T47D (cell line): ENCODE measurements around the gene KIF6.

Experiments used
- DNase-seq, 2 experiments: peaks; one replicate each; pipeline versions ENCODE4 v3.0.0 to v3.0.0-alpha.2; 2011 to 2012; ENCODE audit warnings: low read depth in 1 of 2, low spot score in 1 of 2
- JUND ChIP-seq: IDR thresholded peaks from 2 replicates; pipeline ENCODE4 v1.6.1; 2012; ENCODE audit warnings: low read depth
- in situ Hi-C: cut with HindIII; loops from 2 replicates; pipeline ENCODE4 v1.10.0; 2016; ENCODE audit warnings: low sequenced_read_pairs, low pct_unique_long_range_greater_than_20kb

Gene KIF6

GRCh38 chr6:39303425-39304153 is 421.6 kb downstream of the KIF6 start:
- no peak for DNase-seq
- in situ Hi-C loops: no loop called here
- TF ChIP-seq JUND: no peak

GRCh38 chr6:39302669-39303424 is 422.4 kb downstream of the KIF6 start:
- in situ Hi-C loops: no loop called here
- DNase-seq: peak; percentile 88 to 95
- TF ChIP-seq JUND: no peak

- no peak for TF ChIP-seq JUND
- in situ Hi-C loops: no loop called here
- DNase-seq: no peak
Observed at GRCh38 chr6:39302011-39302410, 423.2 kb downstream of the KIF6 start.

- peak in 1 of 2 experiments; percentile 31 for DNase-seq
- in situ Hi-C loops: no loop called here
- TF ChIP-seq JUND: no peak
Observed at GRCh38 chr6:39301606-39302005, 423.6 kb downstream of the KIF6 start.

- TF ChIP-seq JUND: no peak
- in situ Hi-C loops: no loop called here
- DNase-seq: no peak
Observed at GRCh38 chr6:39300739-39301138, 424.5 kb downstream of the KIF6 start.

- TF ChIP-seq JUND: no peak
- in situ Hi-C loops: no loop called here
- DNase-seq: no peak
Observed at GRCh38 chr6:39298061-39298460, 427.1 kb downstream of the KIF6 start.

GRCh38 chr6:39296745-39297640 is 428.2 kb downstream of the KIF6 start:
- no peak for TF ChIP-seq JUND
- no peak for DNase-seq
- in situ Hi-C loops: no loop called here

- in situ Hi-C loops: no loop called here
- TF ChIP-seq JUND: no peak
- DNase-seq: no peak
Observed at GRCh38 chr6:39295611-39296011, 429.6 kb downstream of the KIF6 start.

- in situ Hi-C loops: no loop called here
- TF ChIP-seq JUND: no peak
- DNase-seq: no peak
Observed at GRCh38 chr6:39294899-39295298, 430.3 kb downstream of the KIF6 start.

- no peak for TF ChIP-seq JUND
- in situ Hi-C loops: no loop called here
- no peak for DNase-seq
Observed at GRCh38 chr6:39294133-39294532, 431.1 kb downstream of the KIF6 start.

- DNase-seq: no peak
- in situ Hi-C loops: no loop called here
- no peak for TF ChIP-seq JUND
Observed at GRCh38 chr6:39292637-39293036, 432.6 kb downstream of the KIF6 start.

- no peak for TF ChIP-seq JUND
- DNase-seq: no peak
- in situ Hi-C loops: no loop called here
Observed at GRCh38 chr6:39289490-39289889, 435.7 kb downstream of the KIF6 start.
